ENCODE data around the gene LRCH1. TPM values are rescaled to one million over a fixed set of nuclear protein-coding genes. Genes with fewer than 3 reads are reported as not detected.

Gene LRCH1
- total and polyA plus RNA-seq, 3 donors from 2014 or later: 8.9 to 17.7 (median 16.8) TPM

DNA sequence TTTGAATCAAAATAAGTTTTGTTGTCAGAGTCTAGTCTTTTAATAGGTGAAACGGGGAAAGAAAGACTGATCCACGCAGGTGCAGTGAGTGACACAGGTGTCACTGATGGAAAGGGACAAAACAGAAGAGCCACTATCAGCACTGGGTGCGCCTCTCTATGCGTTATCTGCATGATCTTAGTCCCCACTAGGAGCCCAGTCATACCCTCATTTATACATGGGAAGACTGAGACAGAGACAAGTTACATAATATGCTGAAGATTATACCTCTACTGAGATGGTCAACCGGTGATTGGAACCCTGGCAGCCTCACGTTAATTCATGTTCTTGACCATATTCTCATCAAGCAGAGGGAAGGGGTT is 3.4 kb downstream of the LRCH1 start:
- Histone ChIP-seq H3K4me1 (peaks cover 12% of the 10 kb centered on the region), H3K27ac (no peak overlapping the region), H3K36me3 (ENCODE audit: low read depth, missing control alignments) (no peaks in the 10 kb centered on the region), H3K4me3 (no peak overlapping the region), H3K27me3 (no peaks in the 10 kb centered on the region), H3K9me3 (no peaks in the 10 kb centered on the region)
- no peak for DNase-seq
- WGBS, 2 donors: 73 to 88% methylated on average over 6 of the region's 6 CpGs
- no peak for TF ChIP-seq CTCF (IDR thresholded peaks at IDR 0.05)
- no peak for TF ChIP-seq POLR2A (IDR thresholded peaks at IDR 0.05)
- intact Hi-C loops (cut with DNase I; ENCODE audit: low total_unique reads): no loop called here

DNA sequence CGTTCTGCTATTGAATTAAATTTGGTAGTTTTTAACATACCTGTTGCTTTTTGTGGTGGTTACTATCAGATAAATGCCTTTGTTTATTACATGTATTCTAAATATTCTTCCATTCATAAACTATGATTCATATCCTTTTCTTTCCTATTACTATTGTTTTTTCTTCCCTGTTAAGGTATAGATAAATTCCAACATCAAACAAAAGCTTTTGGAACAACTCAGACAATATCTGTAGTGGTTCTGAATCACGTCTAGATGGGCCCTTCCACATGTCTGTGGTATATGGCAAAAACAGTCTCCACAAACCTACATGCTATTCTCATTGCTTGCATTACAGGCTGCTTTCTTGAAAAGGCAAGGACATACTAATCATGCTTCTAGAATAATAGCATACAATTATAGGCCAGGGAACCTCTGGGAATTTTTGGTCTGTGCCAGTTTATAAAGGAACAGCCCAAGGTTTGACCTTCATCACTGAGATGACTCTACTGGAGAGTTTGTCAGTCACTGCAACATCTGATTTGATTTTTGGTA is 6.4 kb downstream of the LRCH1 start:
- TF ChIP-seq POLR2A (IDR thresholded peaks at IDR 0.05) (no peak), CTCF (IDR thresholded peaks at IDR 0.05) (no peak)
- no peaks in the 10 kb centered on the region for H3K36me3 ChIP-seq (ENCODE audit: low read depth, missing control alignments)
- peaks cover 4% of the 10 kb centered on the region for H3K4me1 ChIP-seq
- no peak overlapping the region for H3K27ac ChIP-seq
- H3K27me3 ChIP-seq: no peaks in the 10 kb centered on the region
- intact Hi-C loops (cut with DNase I; ENCODE audit: low total_unique reads): no loop called here
- DNase-seq: no peak
- WGBS, 2 donors: 75 to 79% methylated on average over 2 of the region's 2 CpGs
- H3K4me3 ChIP-seq: no peak overlapping the region
- no peaks in the 10 kb centered on the region for H3K9me3 ChIP-seq

GRCh38 chr13:46560778-46561177 is 7.8 kb downstream of the LRCH1 start:
- intact Hi-C loops (cut with DNase I; ENCODE audit: low total_unique reads): no loop called here
- Histone ChIP-seq H3K4me1 (no peaks in the 10 kb centered on the region), H3K36me3 (ENCODE audit: low read depth, missing control alignments) (no peaks in the 10 kb centered on the region), H3K9me3 (no peaks in the 10 kb centered on the region), H3K4me3 (no peak overlapping the region), H3K27ac (no peak overlapping the region), H3K27me3 (no peaks in the 10 kb centered on the region)
- TF ChIP-seq CTCF (IDR thresholded peaks at IDR 0.05) (no peak), POLR2A (IDR thresholded peaks at IDR 0.05) (no peak)
- DNase-seq: no peak

DNA sequence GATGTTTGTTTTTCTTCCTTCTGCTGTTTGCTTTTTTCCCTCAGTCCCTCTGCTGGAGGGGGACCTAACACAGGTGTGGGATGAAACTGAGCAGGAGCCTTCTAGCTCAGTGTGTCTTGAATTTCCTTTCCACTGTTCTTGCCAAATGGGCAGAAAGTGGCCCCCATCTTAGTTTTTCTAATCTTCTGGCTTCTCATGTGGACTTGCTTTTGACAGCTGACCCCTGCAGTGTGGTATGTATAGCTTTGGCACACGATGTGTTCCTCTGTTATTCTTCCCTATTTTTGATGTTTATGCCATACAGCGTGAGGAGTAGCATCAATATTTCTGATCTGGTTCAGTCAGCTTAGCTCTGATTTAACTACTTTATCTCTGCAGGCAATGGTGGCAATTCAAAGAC is 8.3 kb downstream of the LRCH1 start:
- no peaks in the 10 kb centered on the region for H3K36me3 ChIP-seq (ENCODE audit: low read depth, missing control alignments)
- no peak for TF ChIP-seq POLR2A (IDR thresholded peaks at IDR 0.05)
- no peak for TF ChIP-seq CTCF (IDR thresholded peaks at IDR 0.05)
- no peaks in the 10 kb centered on the region for H3K9me3 ChIP-seq
- no peak overlapping the region for H3K4me3 ChIP-seq
- no peaks in the 10 kb centered on the region for H3K4me1 ChIP-seq
- intact Hi-C loops (cut with DNase I; ENCODE audit: low total_unique reads): no loop called here
- DNase-seq: no peak
- 72 to 79% methylated on average over 2 of the region's 2 CpGs for WGBS, 2 donors
- H3K27me3 ChIP-seq: no peaks in the 10 kb centered on the region
- H3K27ac ChIP-seq: no peak overlapping the region

- H3K4me1 ChIP-seq: no peaks in the 10 kb centered on the region
- H3K27me3 ChIP-seq: no peaks in the 10 kb centered on the region
- intact Hi-C loops (cut with DNase I; ENCODE audit: low total_unique reads): no loop called here
- H3K4me3 ChIP-seq: no peak overlapping the region
- 94% methylated on average over 1 of the region's 1 CpG for WGBS, 2 donors
- TF ChIP-seq CTCF (IDR thresholded peaks at IDR 0.05) (no peak), POLR2A (IDR thresholded peaks at IDR 0.05) (no peak)
- H3K9me3 ChIP-seq: no peaks in the 10 kb centered on the region
- no peak for DNase-seq
- H3K27ac ChIP-seq: no peak overlapping the region
- H3K36me3 ChIP-seq (ENCODE audit: low read depth, missing control alignments): no peaks in the 10 kb centered on the region
These were observed 8.7 kb downstream of the LRCH1 start for GRCh38 chr13:46561691-46562090.
